Effector memory CD4-positive, alpha-beta T cell (primary cell): Measurements from ENCODE around the gene SH3PXD2A.

Source experiments
- DNase-seq, 3 donors: peaks; one replicate each; pipeline ENCODE4 v3.0.0-alpha.2; 2020
- H3K27ac ChIP-seq: 2 replicates; pipeline ENCODE4 v1.7.0; 2013; ENCODE audit warnings: mild to moderate bottlenecking, low read length, moderate library complexity; ENCODE audit not compliant: insufficient read depth, poor library complexity, severe bottlenecking
- H3K27me3 ChIP-seq: replicated peaks from 2 replicates; pipeline ENCODE4 v1.7.0; 2013; ENCODE audit warnings: mild to moderate bottlenecking, low read length; ENCODE audit not compliant: insufficient read depth, control insufficient read depth, poor library complexity, severe bottlenecking
- H3K36me3 ChIP-seq: 2 replicates; pipeline ENCODE4 v1.7.0; 2013; ENCODE audit warnings: mild to moderate bottlenecking, low read length, moderate library complexity; ENCODE audit not compliant: control insufficient read depth, insufficient read depth
- H3K4me1 ChIP-seq: 2 replicates; pipeline ENCODE4 v1.7.0; 2013; ENCODE audit warnings: low read length, mild to moderate bottlenecking; ENCODE audit not compliant: control insufficient read depth, insufficient read depth, poor library complexity, severe bottlenecking
- H3K4me3 ChIP-seq: 2 replicates; pipeline ENCODE4 v1.7.0; 2013; ENCODE audit warnings: low read length, low read depth, mild to moderate bottlenecking; ENCODE audit not compliant: insufficient read depth, poor library complexity, severe bottlenecking
- H3K9me3 ChIP-seq: 2 replicates; pipeline ENCODE4 v1.7.0; 2013; ENCODE audit warnings: mild to moderate bottlenecking, low read length, moderate library complexity; ENCODE audit not compliant: control insufficient read depth

Gene SH3PXD2A

GRCh38 chr10:103756277-103756869 lies 99.0 kb downstream of the SH3PXD2A start:
- no peaks in the 10 kb centered on the region for H3K27me3 ChIP-seq
- DNase-seq, result no peak
- H3K36me3 ChIP-seq, result no peaks in the 10 kb centered on the region
- H3K9me3 ChIP-seq, result no peaks in the 10 kb centered on the region
- no peak overlapping the region for H3K27ac ChIP-seq
- peaks cover 26% of the 10 kb centered on the region for H3K4me1 ChIP-seq
- no peak overlapping the region for H3K4me3 ChIP-seq

- H3K4me1 ChIP-seq, result peaks cover 14% of the 10 kb centered on the region
- H3K4me3 ChIP-seq, result no peak overlapping the region
- no peaks in the 10 kb centered on the region for H3K9me3 ChIP-seq
- H3K27ac ChIP-seq, result no peak overlapping the region
- DNase-seq, result no peak
- no peaks in the 10 kb centered on the region for H3K36me3 ChIP-seq
- no peaks in the 10 kb centered on the region for H3K27me3 ChIP-seq
Observed at GRCh38 chr10:103752680-103753248, 102.6 kb downstream of the SH3PXD2A start.

- Histone ChIP-seq H3K36me3 (no peaks in the 10 kb centered on the region), H3K4me1 (peaks cover 19% of the 10 kb centered on the region), H3K9me3 (no peaks in the 10 kb centered on the region), H3K4me3 (no peak overlapping the region), H3K27ac (no peak overlapping the region), H3K27me3 (no peaks in the 10 kb centered on the region)
- DNase-seq, result no peak
Observed at GRCh38 chr10:103751667-103752290, 103.6 kb downstream of the SH3PXD2A start.

GRCh38 chr10:103750836-103751235 lies 104.5 kb downstream of the SH3PXD2A start:
- no peaks in the 10 kb centered on the region for H3K36me3 ChIP-seq
- no peak overlapping the region for H3K4me3 ChIP-seq
- no peak overlapping the region for H3K27ac ChIP-seq

GRCh38 chr10:103749779-103750178 lies 105.6 kb downstream of the SH3PXD2A start:
- Histone ChIP-seq H3K36me3 (no peaks in the 10 kb centered on the region), H3K9me3 (no peaks in the 10 kb centered on the region), H3K4me1 (peaks cover 25% of the 10 kb centered on the region), H3K4me3 (no peak overlapping the region), H3K27ac (no peak overlapping the region), H3K27me3 (no peaks in the 10 kb centered on the region)
- no peak for DNase-seq

More at GRCh38 chr10:103750836-103751235, 104.5 kb downstream of the SH3PXD2A start:
- Histone ChIP-seq H3K9me3 (no peaks in the 10 kb centered on the region), H3K27me3 (no peaks in the 10 kb centered on the region), H3K4me1 (peaks cover 23% of the 10 kb centered on the region)
- DNase-seq, result no peak

- Histone ChIP-seq H3K27me3 (no peaks in the 10 kb centered on the region), H3K27ac (no peak overlapping the region), H3K36me3 (no peaks in the 10 kb centered on the region), H3K9me3 (no peaks in the 10 kb centered on the region), H3K4me1 (peaks cover 25% of the 10 kb centered on the region), H3K4me3 (no peak overlapping the region)
- DNase-seq, result no peak
Observed at GRCh38 chr10:103748020-103748419, 107.4 kb downstream of the SH3PXD2A start.

GRCh38 chr10:103747193-103747865 lies 108.0 kb downstream of the SH3PXD2A start:
- DNase-seq, result no peak
- Histone ChIP-seq H3K4me3 (no peak overlapping the region), H3K27ac (no peak overlapping the region), H3K27me3 (no peaks in the 10 kb centered on the region), H3K9me3 (no peaks in the 10 kb centered on the region), H3K36me3 (no peaks in the 10 kb centered on the region), H3K4me1 (peaks cover 25% of the 10 kb centered on the region)

GRCh38 chr10:103746598-103746997 lies 108.8 kb downstream of the SH3PXD2A start:
- Histone ChIP-seq H3K4me1 (peaks cover 25% of the 10 kb centered on the region), H3K36me3 (no peaks in the 10 kb centered on the region), H3K27me3 (no peaks in the 10 kb centered on the region), H3K4me3 (no peak overlapping the region), H3K27ac (no peak overlapping the region), H3K9me3 (no peaks in the 10 kb centered on the region)
- no peak for DNase-seq

GRCh38 chr10:103745341-103746247 lies 109.8 kb downstream of the SH3PXD2A start:
- H3K27ac ChIP-seq, result no peak overlapping the region
- H3K9me3 ChIP-seq, result no peaks in the 10 kb centered on the region
- DNase-seq, result peak; percentile 28 to 49 (median 33)
- no peaks in the 10 kb centered on the region for H3K27me3 ChIP-seq
- H3K36me3 ChIP-seq, result no peaks in the 10 kb centered on the region
- no peak overlapping the region for H3K4me3 ChIP-seq
- H3K4me1 ChIP-seq, result peaks cover 25% of the 10 kb centered on the region
